ENCODE data around the gene ANKRD11.

GRCh38 chr16:89439659-89440058 lies 50.7 kb downstream of the ANKRD11 start:
- TF ChIP-seq POLR2A (IDR thresholded peaks at IDR 0.05; ENCODE audit: low read length) (no peak), GATA1 (IDR thresholded peaks at IDR 0.05; ENCODE audit: low read depth, low read length) (no peak)
